Measurements from ENCODE around the gene STX1A.

The STX1A gene

GRCh38 chr7:73718905-73719805, at the start of gene STX1A:
STX1A (minus strand) TSS chr7:73719669; CDS start chr7:73719631, 38 bp downstream.
- in situ Hi-C loops (cut with HindIII; ENCODE audit: low sequenced_read_pairs): no loop called here
- DNase-seq (ENCODE audit: low read depth, low spot score): peak; percentile 70
- TF ChIP-seq CTCF (IDR thresholded peaks at IDR 0.05; ENCODE audit: low read depth, low read length): no peak
- H3K4me3 ChIP-seq (ENCODE audit: low read depth, low read length): peak within 1 kb of the TSS; percentile 89

- no peak overlapping the region for H3K4me3 ChIP-seq (ENCODE audit: low read depth, low read length)
- in situ Hi-C loops (cut with HindIII; ENCODE audit: low sequenced_read_pairs): no loop called here
- no peak for DNase-seq (ENCODE audit: low read depth, low spot score)
- no peak for TF ChIP-seq CTCF (IDR thresholded peaks at IDR 0.05; ENCODE audit: low read depth, low read length)
Measured at GRCh38 chr7:73768641-73769480, 49.4 kb upstream of the STX1A start.

GRCh38 chr7:73766556-73767229, 47.2 kb upstream of the STX1A start:
- no peak overlapping the region for H3K4me3 ChIP-seq (ENCODE audit: low read depth, low read length)
- no peak for TF ChIP-seq CTCF (IDR thresholded peaks at IDR 0.05; ENCODE audit: low read depth, low read length)
- no peak for DNase-seq (ENCODE audit: low read depth, low spot score)
- in situ Hi-C loops (cut with HindIII; ENCODE audit: low sequenced_read_pairs): no loop called here

- no peak overlapping the region for H3K4me3 ChIP-seq (ENCODE audit: low read depth, low read length)
- no peak for DNase-seq (ENCODE audit: low read depth, low spot score)
- TF ChIP-seq CTCF (IDR thresholded peaks at IDR 0.05; ENCODE audit: low read depth, low read length): no peak
- in situ Hi-C loops (cut with HindIII; ENCODE audit: low sequenced_read_pairs): no loop called here
Measured at GRCh38 chr7:73762659-73762999, 43.2 kb upstream of the STX1A start.

- in situ Hi-C loops (cut with HindIII; ENCODE audit: low sequenced_read_pairs): no loop called here
- no peak for DNase-seq (ENCODE audit: low read depth, low spot score)
- H3K4me3 ChIP-seq (ENCODE audit: low read depth, low read length): no peak overlapping the region
- TF ChIP-seq CTCF (IDR thresholded peaks at IDR 0.05; ENCODE audit: low read depth, low read length): no peak
Measured at GRCh38 chr7:73761854-73762658, 42.6 kb upstream of the STX1A start.

Measured in astrocyte of the spinal cord (primary cell).